GM18499 (cell line): ENCODE measurements around the gene KCNK5.

Experiments
- ATAC-seq: cut with Tn5 transposase; IDR thresholded peaks from one replicate; pipeline ENCODE4 v1.9.1; 2021; ENCODE audit warnings: moderate number of reproducible peaks; ENCODE audit not compliant: insufficient read depth, unreplicated experiment

The KCNK5 gene

DNA sequence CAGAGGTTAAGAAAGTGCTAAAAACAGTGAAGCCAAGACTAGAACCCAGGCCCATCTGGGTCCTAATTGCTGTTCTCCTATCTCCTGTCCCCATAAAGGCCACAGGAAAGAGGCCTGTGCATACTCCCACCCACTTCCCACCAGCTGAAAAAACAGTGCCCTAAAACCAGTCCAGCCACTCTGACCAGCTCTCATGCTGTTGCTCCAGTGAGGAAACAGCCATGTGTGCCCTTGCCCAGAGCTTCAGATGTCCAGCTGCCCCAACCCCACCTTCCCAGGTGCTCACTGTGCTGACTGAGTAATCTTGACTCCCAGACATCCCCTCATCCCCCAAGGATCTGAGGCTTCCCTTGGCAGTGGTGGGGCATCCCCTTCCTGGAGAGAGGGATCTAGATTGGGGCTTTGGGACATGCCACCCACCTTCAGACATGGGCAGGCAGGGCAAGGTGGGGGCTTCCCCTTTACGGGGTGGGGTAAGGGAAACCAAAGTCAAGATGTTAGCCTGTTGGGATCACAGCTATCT is 28.7 kb downstream of the KCNK5 start:
- no peak for ATAC-seq

DNA sequence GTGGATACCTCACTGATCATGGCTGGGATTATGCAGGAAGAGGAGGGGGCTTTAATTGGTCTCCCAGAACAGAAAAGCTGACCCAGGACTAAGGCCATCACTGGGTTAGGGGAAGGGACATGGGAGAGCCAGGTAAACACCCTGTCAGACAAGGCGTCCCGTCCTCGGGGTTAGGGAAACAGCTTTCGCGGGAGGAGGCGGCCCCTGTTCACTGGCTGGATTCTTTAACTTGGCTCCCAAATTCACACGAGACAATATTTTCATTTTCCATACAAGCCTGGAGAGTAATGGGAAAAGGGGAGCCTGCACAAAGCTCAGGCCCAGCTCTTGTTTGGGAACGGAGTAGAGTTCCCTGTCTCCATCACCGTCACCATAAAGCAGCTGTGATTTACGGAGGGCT is 29.3 kb downstream of the KCNK5 start:
- ATAC-seq: no peak

DNA sequence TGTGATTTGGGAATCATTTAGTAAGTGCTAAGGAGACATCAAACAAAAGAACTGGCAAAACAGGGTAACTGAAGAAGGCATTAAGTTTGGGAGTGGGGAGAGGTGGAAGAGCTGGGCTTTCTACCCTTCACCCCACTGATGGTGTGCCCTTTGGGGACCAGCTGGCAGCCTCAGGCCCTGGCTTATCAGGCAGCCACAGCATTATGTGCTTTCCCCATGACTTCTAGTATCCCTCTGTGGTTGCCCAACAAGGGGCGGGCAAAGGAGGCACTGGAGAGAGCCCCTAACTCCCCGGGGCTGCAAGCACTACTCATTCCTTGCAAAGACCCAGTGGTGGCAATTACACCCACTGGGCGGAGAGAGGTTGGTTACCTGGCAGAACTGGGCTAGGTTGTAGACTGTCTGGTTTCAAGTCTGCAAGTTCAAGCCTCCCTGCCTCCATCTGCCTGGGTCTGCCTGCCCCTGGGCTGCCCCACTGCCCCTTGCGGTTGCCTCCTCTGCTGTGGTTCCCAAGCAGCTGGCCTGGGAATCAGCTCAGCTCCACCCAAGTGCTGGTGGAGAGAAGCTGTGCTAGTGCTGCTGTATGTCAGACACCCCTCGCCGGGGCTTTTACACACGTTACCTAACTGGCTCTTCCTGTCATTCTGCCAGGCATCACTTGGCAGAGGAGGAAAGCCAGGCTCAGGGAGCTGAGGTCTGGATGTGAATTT is 29.9 kb downstream of the KCNK5 start:
- no peak for ATAC-seq

DNA sequence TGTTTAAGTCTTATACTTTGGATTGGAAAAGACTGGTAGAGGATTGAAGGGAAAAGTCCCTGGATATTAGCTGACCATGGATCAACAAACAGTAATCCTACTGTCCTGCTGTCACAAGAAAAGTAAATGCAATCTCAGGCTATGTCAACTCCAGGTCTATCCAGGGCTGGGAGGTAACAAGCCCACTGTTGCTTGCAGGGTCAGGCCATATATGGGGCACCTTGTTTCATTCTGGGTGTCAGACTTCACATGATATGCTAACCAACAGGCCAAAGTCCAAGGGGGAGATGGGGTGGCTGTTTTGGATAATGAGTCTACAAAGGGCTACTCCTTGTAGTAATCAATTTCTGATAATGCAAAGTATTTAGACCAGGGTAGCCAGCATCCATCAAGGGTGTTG is 30.7 kb downstream of the KCNK5 start:
- ATAC-seq: no peak

DNA sequence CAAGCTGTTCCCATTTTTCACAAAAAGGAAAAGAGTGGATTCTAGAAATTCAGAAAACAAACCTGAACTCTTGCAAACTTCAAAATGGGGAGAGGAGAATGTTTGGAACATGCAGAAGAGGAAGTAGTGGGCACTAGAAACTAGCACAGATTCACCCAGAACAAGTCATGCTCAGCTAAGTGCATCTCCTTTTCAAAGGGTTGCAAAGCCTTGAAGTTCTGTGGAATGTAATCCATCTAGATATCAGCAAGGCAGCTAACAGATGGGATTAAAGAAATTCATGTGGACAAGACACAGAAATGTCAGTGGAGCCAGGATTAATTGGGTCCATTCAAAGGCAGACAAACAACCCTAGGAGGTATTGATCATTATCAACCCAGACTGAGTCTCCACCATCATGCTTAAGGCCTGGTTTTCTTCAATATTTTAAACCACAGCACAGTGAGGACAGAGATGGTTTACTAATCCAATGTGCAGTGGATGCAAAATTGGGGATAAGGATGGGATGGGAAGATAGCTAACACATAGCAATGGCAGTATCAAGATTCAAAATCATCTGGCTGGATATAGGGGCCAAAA is 31.3 kb downstream of the KCNK5 start:
- no peak for ATAC-seq

DNA sequence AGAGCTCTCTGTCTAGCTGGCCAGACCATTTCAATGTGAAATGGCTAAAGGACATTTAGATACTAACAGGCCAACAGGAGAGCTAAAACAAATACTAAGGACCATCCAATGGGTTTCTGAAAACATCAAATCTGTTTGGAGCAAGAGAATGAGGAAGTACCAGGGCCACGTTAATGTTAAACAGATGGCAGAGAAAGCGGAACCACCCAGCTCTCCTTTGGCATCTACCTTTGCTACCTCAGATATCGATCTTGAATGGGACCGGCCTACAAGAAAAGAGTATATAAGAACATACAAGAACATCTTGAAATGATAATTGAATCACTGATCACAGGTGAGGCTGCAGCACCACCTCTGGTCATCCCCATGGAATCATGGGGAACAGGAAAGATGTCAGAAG is 31.8 kb downstream of the KCNK5 start:
- no peak for ATAC-seq

DNA sequence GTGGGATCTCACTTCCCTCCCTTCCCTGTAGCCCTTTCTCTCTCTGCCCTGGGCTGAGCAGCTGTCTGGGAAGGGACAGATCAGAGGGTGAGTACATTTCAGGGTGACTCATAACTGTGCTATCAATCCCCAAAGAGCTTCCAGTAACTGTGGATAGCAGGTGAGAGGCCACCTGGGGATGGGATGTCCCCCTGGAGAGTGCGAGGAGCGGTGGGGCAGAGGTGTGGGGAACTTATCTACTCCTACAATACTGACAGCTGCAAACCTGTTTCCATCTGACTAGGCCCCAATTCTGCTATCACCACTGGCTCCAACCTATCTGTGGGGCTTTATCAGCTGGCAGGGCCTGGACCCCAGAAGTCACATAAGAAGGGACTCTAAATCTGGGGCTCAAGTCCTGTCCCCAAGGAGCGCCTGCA is 32.6 kb downstream of the KCNK5 start:
- ATAC-seq: no peak

DNA sequence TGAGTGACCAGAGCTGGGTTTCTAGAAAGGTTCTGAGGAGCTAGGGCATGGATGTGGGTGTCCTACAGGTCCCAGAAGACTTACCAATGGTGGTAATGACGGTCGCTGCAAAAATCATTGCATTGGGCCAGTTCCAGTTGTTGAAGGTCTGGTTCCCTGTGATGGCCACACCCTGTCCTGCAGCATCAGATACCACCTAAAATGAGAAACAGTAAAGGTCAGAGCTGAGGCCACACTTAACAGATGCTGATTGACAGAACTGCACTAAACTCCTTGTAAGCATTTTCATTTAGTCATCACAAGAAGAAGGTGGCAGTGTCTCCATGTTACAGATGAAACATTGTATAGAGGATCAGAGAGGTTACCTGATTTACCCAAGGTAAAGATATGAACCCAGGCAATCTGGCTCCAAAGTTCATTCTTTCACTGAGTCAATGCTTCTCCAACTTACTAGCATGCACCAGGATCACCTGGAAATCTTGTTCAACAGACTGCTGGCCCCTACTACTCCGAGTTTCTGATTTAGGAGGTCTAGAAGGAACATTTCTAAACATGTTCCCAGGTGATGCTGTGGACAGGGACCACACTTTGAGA is 33.4 kb downstream of the KCNK5 start:
- no peak for ATAC-seq

DNA sequence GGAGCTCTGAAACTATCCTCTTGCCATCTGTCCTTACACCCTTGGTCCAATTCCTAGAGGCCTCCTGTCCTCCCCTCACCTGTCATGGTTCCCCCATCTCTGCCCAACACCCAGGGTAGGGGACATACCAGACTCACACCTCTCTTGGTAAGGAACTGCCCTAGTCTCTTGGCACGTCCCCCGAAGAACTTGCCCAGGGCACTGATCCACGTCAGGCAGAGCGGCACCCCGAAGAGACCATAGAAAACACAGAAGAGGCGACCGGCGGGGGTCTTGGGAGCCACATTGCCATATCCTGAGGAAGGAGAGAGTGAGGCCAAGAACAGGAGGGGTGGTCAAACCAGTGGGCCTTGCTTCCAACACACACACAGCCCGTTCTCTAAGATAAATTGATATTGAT is 34.8 kb downstream of the KCNK5 start:
- no peak for ATAC-seq

DNA sequence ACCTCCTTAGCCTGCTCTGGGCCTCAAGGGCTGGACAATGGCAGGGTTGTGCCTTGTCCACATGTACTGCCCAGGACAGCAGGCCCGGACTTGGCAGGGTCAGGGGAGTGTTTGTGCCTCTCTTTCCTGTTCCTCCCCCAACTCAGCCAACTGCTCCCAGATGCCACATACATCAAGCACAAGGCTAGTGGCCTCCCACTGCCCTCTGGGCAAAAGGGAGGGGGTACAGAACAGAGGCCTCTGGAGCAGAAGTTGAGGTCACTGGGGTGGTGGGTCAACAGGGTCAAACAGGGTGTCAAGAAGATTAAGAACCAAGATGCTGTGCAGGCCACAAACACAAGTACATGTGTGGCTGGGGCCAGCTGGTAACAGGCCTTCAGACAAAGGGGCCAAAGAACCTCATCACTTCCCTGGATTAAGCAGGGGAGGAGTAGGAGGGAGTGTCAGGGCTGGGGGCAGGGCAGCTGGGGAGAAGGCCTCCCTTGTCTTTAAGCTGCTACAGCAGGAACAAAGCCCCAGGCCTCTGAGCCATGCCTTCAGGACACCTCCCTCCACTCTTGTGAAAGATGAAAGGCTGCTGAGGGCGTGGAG is 36.0 kb downstream of the KCNK5 start:
- no peak for ATAC-seq

DNA sequence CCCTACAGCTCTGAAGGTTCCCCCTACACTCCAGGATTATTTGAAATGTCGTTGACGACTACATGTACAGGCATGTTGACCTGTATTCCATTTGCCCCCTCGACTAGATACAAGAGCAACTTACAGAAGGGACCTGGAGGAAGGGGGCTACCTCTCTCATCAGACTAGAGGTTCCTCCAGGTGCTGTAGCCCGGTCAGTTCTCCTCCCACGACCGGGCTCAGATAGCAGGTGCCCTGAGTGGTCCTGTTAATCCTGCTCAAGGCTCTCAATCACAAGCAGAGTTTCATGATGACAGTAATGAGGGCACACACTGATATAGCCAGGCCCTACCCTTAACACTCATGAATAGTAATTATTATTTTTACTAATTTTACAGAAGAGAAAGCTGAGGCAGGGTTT is 36.5 kb downstream of the KCNK5 start:
- ATAC-seq: no peak

DNA sequence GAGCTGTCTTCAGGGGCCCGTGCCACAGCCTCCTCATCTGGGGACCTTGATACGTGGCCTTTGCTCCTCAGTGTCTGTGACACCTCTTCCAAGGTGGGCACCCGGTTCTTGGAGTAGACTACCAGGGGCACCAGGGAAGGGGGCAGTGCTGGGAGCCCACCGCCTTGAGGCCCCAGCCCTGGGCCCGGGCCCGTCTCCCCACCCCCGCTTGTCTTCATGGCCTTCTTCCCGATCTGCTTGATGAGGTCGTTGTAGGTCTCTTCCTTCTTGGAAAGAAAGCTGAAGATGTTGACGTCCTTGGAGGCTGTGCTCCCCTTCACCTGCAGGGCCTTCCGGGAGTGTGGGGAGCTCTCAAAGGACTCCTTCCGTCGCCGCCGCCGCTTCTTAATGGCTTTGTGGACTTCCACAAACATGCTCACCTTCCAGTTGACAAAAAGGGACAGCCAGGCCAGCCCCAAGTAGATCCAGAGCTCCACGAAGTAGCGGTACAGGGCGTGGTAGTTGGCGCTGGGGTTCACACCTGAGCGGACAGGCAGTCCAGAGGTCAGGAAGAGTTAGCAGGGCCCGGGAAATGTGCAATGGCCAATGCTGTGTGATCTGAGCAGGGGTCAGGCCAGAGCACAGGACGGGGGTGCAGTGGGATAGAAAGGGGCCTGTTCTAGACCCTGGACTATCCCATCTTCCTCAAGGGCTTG is 37.9 kb downstream of the KCNK5 start:
- ATAC-seq: no peak

DNA sequence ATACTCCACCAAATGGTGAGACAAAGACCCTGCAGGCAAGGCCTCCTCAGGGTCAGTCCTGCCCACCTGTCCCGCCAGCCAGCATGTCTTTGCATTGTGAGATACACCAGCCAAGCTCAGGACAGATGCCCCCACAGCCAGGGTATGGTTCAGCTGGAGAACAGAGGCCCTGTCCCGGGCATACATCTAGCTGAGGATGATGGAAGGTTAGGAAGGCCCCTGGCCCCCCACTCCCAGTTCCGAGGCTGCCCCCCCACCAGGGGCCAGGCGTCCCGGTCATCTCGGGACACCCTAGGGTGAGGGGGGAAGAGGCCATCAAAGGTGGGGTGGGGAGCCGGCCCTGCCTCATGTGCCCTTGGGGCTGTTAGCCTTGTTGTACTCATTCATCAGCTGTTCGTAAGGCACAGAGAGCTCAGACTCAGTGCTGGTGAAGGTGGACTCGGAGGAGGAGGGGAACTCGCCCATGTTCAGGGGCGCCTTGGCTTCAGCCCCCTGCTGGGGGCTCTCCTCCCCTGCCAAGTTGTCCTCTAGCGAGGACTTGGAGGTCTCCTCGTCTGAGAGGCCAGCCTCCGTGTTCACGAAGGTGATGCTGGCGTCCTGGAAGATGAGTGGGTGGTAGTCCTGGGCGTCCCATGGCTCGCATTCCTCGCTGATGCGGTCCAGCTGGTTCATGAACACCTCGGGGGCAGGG is 38.6 kb downstream of the KCNK5 start:
- ATAC-seq: no peak

DNA sequence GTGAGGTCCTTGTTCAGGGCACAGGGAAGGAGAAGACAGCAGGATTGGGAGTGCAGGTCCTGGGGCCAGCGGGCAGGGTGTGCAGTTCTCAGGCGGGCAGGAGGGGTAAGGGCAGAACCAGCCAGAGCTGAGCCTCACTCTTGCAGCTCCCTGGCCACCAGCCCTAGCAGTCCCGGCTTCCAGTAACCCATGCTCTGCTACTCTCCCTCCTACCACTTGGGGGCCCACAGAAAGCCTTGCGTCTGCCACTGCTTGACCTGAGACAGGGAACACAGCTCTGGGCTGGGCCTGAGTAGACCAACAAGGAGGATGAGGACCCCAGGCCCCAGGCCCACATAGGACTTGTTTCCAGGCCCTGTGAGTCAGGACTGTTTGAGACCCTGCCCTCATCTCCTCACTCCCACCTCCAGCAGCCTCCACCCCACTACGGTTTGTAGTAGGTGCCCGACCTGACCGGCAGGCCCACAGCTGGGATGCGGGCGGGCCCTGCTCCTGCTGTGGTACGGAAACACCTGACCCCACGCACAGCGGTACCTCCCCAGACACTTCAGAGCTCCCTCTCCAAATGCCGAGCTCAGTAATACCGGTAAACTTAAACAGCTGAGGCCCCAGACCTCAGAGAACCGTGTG is 39.2 kb downstream of the KCNK5 start:
- no peak for ATAC-seq

DNA sequence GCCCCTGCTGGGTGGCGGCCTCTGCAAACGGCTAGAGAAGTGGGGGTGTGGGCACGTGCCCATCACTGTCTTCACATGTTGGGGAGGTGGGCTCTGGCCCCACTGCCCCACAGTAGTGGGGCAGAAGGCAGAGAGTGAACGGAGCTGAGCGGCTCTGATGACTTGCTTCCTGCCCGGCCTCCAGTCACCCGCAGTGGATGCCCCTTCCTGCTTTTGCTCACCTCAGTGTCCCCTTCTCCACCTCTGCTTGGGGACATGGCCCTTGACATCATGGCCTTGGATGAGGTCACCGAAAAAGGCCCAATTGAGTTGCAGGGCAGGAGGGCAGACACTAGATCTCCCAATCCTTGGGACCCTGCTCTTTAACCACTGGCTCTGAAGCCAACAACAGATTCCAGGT is 40.1 kb downstream of the KCNK5 start:
- no peak for ATAC-seq

DNA sequence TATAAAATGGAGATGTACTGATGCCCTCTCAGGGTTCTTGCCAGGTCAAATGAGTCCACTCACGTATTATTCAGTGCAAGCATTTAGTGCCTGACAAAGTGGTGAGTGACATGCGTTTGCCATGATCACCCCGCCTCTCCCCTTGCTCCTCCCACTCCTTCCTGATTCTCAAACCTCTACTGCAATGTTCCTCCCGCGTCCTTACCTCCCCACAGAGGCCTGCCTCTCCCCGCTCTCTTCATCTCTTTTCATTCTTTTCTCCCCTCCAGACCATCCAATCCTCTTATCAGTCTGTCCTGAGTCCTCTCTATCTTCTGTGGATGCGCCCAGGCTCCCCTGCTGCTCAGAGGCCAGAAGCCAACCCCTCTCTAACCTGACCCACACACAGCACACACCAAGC is 40.7 kb downstream of the KCNK5 start:
- ATAC-seq: no peak

DNA sequence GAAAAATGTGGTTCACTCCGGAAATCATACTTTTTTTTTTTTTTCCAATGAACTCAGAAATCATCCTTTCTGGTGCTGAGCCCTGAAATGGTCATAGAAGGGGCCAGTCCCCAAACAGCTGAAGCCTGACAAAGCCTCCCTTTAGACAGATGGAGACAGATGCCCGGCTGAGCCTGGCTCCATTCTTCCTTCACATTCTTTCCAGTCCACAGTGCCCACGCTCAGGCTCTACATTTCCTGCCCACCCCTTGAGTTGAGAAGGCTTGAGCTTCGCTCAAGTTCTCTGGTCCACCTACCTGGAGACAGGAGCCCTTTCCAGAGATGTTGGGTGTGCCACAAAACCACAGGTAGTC is 41.2 kb downstream of the KCNK5 start:
- ATAC-seq: no peak

DNA sequence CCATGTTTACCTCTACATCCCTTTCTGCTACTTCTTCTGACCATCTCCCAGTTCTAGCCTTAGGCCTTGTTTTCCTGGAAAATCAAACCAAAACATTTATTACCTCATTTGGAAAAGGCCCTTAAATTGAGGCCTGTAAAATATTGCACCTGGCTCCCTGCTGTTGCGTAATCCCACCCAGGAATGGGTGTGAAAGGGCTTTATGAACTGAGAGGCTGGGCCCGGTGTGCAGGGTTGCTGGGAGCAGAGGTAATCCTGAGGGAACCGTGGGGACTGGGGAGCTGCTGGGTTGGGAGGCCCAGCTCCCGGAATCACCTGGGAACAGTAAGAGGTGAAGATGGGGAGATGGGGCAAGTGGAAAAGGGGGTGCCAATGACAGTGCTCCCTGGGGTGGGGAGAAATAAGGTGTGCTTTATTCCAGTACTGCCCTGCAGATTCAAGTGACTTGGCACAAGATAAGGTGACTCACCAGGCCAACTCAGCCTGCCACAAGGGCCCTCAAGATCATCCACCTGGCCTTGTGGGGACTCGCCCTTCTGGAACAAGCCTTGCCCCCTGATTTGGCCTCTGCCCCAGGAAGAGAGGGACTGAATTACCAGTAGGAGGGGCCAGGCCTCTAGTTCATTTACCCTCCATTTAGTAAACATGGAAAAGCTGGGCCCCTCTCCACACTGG is 44.2 kb downstream of the KCNK5 start:
- ATAC-seq: no peak

DNA sequence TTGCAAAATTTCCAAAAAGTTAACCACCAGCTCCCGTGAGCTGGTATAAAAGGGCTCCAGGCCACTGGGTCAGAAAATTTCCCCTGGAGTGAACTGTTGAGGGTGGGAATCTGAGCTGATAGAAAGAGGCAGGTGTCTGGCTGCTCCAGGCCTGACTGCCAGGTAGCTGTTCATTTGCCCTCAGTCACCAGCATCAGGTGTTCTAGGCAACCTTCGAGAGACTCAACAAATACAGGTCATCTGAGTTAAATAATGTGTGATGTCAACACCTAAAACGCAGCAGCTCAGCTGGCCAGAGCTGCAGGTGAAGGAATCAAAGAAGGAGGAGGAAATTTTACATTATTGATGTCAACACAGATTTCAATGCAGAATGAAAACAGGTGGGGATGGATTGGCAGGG is 46.7 kb downstream of the KCNK5 start:
- ATAC-seq: no peak
